Endothelial cell of umbilical vein (primary cell): ENCODE data around the gene KCNE5. TPM values are rescaled to one million over a fixed set of nuclear protein-coding genes. Genes with fewer than 3 reads are reported as not detected.

Source experiments
- BruUV-seq: library from RNA; stranded (reverse); fragments of 400-500 nt; replicated peaks from 2 replicates; lab custom pipeline; 2021; lab: Mats Ljungman, UMichigan
- CTCF ChIA-PET: fragments of 300-600, 350-600 bp; sonication (Branson Sonifier 250); formaldehyde crosslinking; loops from one replicate; lab custom pipeline; 2021; ENCODE audit warnings: antibody characterized with exemption, inconsistent platforms; lab: Charles Lee
- POLR2A ChIA-PET: fragments of 300-600, 350-600 bp; sonication (Branson Sonifier 250); formaldehyde crosslinking; loops from one replicate; lab custom pipeline; 2021; ENCODE audit warnings: antibody characterized with exemption, inconsistent platforms; lab: Charles Lee
- DNase-seq: peaks from one replicate; pipeline ENCODE4 v3.0.0-alpha.2; 2011; ENCODE audit warnings: low read depth, low spot score
- FAIRE-seq: peaks from 2 replicates; lab custom pipeline; 2011; peaks lifted over from hg19 to GRCh38; lab: Jason Lieb, UNC
- H2AFZ ChIP-seq: 2 replicates; pipeline ENCODE4 v1.6.0; 2012; ENCODE audit warnings: low read depth, low read length, control low read depth, inconsistent platforms
- H3K27ac ChIP-seq: 2 replicates; pipeline ENCODE4 v1.5.1; 2011; ENCODE audit warnings: low read depth, mild to moderate bottlenecking, control low read depth, low read length, moderate library complexity; ENCODE audit not compliant: insufficient read depth
- H3K27me3 ChIP-seq, 2 experiments: 2 replicates each; pipeline versions ENCODE4 v1.6.0 to v1.6.1; 2011; ENCODE audit warnings: low read length in 2 of 2, mixed read lengths in 1 of 2; ENCODE audit not compliant: control insufficient read depth in 2 of 2, insufficient read depth in 2 of 2
- H3K36me3 ChIP-seq, 2 experiments: 2 replicates in 1 of 2; 3 replicates in 1 of 2; pipeline ENCODE4 v1.5.1; 2011; ENCODE audit warnings: low read length in 2 of 2, mild to moderate bottlenecking in 1 of 2, moderate library complexity in 1 of 2; ENCODE audit not compliant: control insufficient read depth in 2 of 2, insufficient read depth in 2 of 2; ENCODE audit errors: extremely low read depth in 1 of 2
- H3K4me1 ChIP-seq: 3 replicates; pipeline ENCODE4 v1.5.1; 2011; ENCODE audit warnings: mild to moderate bottlenecking, low read length; ENCODE audit not compliant: control insufficient read depth, insufficient read depth; ENCODE audit errors: extremely low read depth
- H3K4me2 ChIP-seq: 2 replicates; pipeline ENCODE4 v1.6.1; 2011; ENCODE audit warnings: low read length, control low read depth, mixed read lengths; ENCODE audit not compliant: insufficient read depth
- H3K4me3 ChIP-seq, 3 experiments: fragments of 200-600 bp in 1 of 3; sonication (generic), shearing (Covaris generic) in 1 of 3; replicated peaks in 1 of 3; 2 replicates each; pipeline ENCODE4 v1.5.1; 2011 to 2016; ENCODE audit warnings: control low read depth in 3 of 3, low read length in 3 of 3, mild to moderate bottlenecking in 2 of 3, inconsistent platforms in 1 of 3, low read depth in 1 of 3, moderate library complexity in 1 of 3; ENCODE audit not compliant: insufficient read depth in 1 of 3
- H3K79me2 ChIP-seq: 2 replicates; pipeline ENCODE4 v1.6.0; 2012; ENCODE audit warnings: low read length, inconsistent platforms; ENCODE audit not compliant: control insufficient read depth, insufficient read depth
- H3K9ac ChIP-seq: replicated peaks from 2 replicates; pipeline ENCODE3; 2011; ENCODE audit warnings: low read length, control low read depth; ENCODE audit not compliant: insufficient read depth; ENCODE audit errors: extremely low read depth
- H3K9me1 ChIP-seq: replicated peaks from 3 replicates; pipeline ENCODE4 v1.6.0; 2011; ENCODE audit warnings: mild to moderate bottlenecking, low read length; ENCODE audit not compliant: control insufficient read depth, insufficient read depth; ENCODE audit errors: extremely low read depth
- H3K9me3 ChIP-seq: replicated peaks from 2 replicates; pipeline ENCODE4 v1.5.1; 2012; ENCODE audit warnings: low read length, inconsistent platforms; ENCODE audit not compliant: control insufficient read depth, insufficient read depth
- H4K20me1 ChIP-seq: replicated peaks from 2 replicates; pipeline ENCODE3; 2011; ENCODE audit warnings: mild to moderate bottlenecking, low read length; ENCODE audit not compliant: control insufficient read depth, insufficient read depth; ENCODE audit errors: extremely low read depth
- EZH2 ChIP-seq: IDR thresholded peaks from 2 replicates; pipeline ENCODE4 v1.6.1; 2012; ENCODE audit warnings: borderline replicate concordance, low read depth, mild to moderate bottlenecking, moderate library complexity, low read length, inconsistent platforms; ENCODE audit not compliant: severe bottlenecking
- FOS ChIP-seq: IDR thresholded peaks from 2 replicates; pipeline ENCODE4 v1.6.1; 2011; ENCODE audit warnings: mild to moderate bottlenecking, low read length, moderate library complexity, borderline replicate concordance; ENCODE audit not compliant: insufficient read depth
- GATA2 ChIP-seq: IDR thresholded peaks from 2 replicates; pipeline ENCODE4 v1.7.0; 2011; ENCODE audit warnings: low read depth, mild to moderate bottlenecking, moderate library complexity, mixed read lengths, low read length; ENCODE audit not compliant: insufficient read length, insufficient read depth
- JUN ChIP-seq: IDR thresholded peaks from 2 replicates; pipeline ENCODE4 v1.6.1; 2011; ENCODE audit warnings: borderline replicate concordance, low read depth; ENCODE audit not compliant: insufficient read length, insufficient read depth
- MYC ChIP-seq: IDR thresholded peaks from one replicate; pipeline ENCODE4 v1.6.1; 2011; ENCODE audit warnings: mild to moderate bottlenecking, low read depth, low read length
- POLR2A ChIP-seq: IDR thresholded peaks from 2 replicates; pipeline ENCODE4 v1.6.1; 2012; ENCODE audit warnings: low read depth, mild to moderate bottlenecking, control low read depth, low read length
- POLR2AphosphoS5 ChIP-seq: IDR thresholded peaks from 2 replicates; pipeline ENCODE4 v1.6.1; 2012; ENCODE audit warnings: low read depth, mild to moderate bottlenecking, control low read depth, low read length, moderate library complexity; ENCODE audit not compliant: insufficient read depth
- dilution Hi-C: fragments of 300-500 bp; cut with MboI; formaldehyde crosslinking; loops from one replicate; pipeline ENCODE4 v1.15.0; 2019; ENCODE audit warnings: low sequenced_read_pairs; ENCODE audit not compliant: extremely low pct_ligation_motif_present
- intact Hi-C: fragments of 100-400 bp; cut with micrococcal nuclease; formaldehyde crosslinking; loops from one replicate; pipeline ENCODE4 v1.10.0; 2022
- polyA plus RNA-seq, 4 experiments: library from polyadenylated mRNA; depleted of rRNA in 3 of 4; stranded (reverse) in 3 of 4; unstranded in 1 of 4; fragments of >200 nt; gene quantifications; 2 replicates each; pipeline versions ENCODE4 v1.2.1 to v1.2.3, GENCODE V29; 2011 to 2012; ENCODE audit warnings: missing spikeins in 1 of 4
- total RNA-seq: library from RNA; stranded (reverse); gene quantifications from 2 replicates; pipeline ENCODE4 v1.2.3, GENCODE V29; 2021
- TF ChIP-seq, protein P1 (sequence below), 2 donors: IDR thresholded peaks; 1 replicate in 1 of 2; 2 replicates in 1 of 2; pipeline ENCODE4 v1.5.1; 2011; ENCODE audit warnings: low read length in 2 of 2, mild to moderate bottlenecking in 2 of 2, moderate library complexity in 2 of 2, control low read depth in 1 of 2, inconsistent platforms in 1 of 2, low read depth in 1 of 2; ENCODE audit not compliant: insufficient read depth in 1 of 2; ENCODE audit errors: extremely low read depth in 1 of 2
- TF ChIP-seq, protein P2 (sequence below): IDR thresholded peaks from 2 replicates; pipeline ENCODE4 v1.6.1; 2011; ENCODE audit not compliant: insufficient read depth, insufficient read length

KCNE5 gene
- total and polyA plus RNA-seq, 2 donors (not counting 3 experiments of a cell fraction or from before 2014, with no cell fraction given) = 0.15 to 0.31 TPM

DNA sequence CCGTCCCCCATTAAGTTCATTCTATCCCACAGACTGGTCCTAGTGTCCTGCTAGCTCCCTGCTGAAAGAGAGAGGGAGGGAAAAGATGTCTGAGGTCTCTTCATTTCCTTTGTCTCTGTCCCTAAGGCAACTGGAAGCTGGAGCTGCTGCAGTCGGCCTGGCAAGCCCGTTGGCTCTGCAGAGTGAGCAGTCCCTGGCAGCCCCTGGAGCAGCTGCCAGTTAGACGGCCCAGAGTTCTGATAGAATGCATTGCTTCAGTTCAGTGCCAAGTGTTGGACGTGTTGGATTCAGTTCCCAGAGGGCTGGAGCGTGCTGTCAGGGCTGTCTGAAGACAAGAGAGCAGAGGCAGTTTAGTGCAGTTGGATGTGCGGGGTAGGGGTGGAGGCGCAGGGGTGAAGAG, 975 bp downstream of the KCNE5 start:
- intact Hi-C loops = no loop called here
- POLR2A ChIA-PET = no interaction called here
- BruUV-seq = no TSS peak

DNA sequence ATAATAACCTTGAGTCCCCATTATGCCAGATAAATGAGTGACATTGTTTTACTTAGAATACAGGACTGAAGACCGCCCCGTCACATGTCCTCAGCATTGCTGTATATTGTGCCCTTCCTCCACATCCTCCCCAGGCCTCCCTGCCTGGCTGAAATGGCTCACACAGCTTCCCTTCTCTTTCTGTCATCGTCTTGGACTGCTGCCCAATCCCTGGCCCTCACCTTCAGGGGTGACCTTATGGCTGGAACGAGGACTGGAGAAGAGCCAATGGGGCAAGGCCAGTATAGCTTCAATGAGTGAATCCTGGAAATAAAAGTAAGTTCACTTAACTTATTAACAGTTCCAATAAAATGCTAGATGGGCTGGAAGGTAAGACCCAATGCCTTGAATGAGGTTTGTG, 2.7 kb downstream of the KCNE5 start:
- Histone ChIP-seq H3K9me3 (no peaks in the 10 kb centered on the region), H3K9ac (no peak overlapping the region), H2AFZ (no peak overlapping the region), H3K27me3 (no peaks in the 10 kb centered on the region), H3K27ac (no peak overlapping the region), H3K79me2 (no peaks in the 10 kb centered on the region), H3K36me3 (no peaks in the 10 kb centered on the region), H4K20me1 (no peaks in the 10 kb centered on the region), H3K4me1 (no peaks in the 10 kb centered on the region), H3K4me3 (no peak overlapping the region), H3K9me1 (no peaks in the 10 kb centered on the region), H3K4me2 (no peak overlapping the region)
- ChIA-PET CTCF (interaction anchor here (1.3 kb wide), 1 partner anchor 85 kb away, joined by 3 read pairs; no protein-coding TSS in a partner anchor), POLR2A (no interaction called here)
- DNase-seq = no peak
- intact Hi-C loops = no loop called here
- no TSS peak for BruUV-seq
- dilution Hi-C loops = no loop called here
- no peak for TF ChIP-seq JUN
- no peak for TF ChIP-seq FOS
- TF ChIP-seq POLR2A = no peak
- TF ChIP-seq POLR2AphosphoS5 = no peak
- no peak for TF ChIP-seq MYC
- TF ChIP-seq, protein P1, sequence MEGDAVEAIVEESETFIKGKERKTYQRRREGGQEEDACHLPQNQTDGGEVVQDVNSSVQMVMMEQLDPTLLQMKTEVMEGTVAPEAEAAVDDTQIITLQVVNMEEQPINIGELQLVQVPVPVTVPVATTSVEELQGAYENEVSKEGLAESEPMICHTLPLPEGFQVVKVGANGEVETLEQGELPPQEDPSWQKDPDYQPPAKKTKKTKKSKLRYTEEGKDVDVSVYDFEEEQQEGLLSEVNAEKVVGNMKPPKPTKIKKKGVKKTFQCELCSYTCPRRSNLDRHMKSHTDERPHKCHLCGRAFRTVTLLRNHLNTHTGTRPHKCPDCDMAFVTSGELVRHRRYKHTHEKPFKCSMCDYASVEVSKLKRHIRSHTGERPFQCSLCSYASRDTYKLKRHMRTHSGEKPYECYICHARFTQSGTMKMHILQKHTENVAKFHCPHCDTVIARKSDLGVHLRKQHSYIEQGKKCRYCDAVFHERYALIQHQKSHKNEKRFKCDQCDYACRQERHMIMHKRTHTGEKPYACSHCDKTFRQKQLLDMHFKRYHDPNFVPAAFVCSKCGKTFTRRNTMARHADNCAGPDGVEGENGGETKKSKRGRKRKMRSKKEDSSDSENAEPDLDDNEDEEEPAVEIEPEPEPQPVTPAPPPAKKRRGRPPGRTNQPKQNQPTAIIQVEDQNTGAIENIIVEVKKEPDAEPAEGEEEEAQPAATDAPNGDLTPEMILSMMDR (IDR thresholded peaks at IDR 0.05; ENCODE audit: extremely low read depth in 1 of 2, insufficient read depth in 1 of 2, low read depth in 1 of 2, low read length in 2 of 2) = no peak
- TF ChIP-seq, protein P2, sequence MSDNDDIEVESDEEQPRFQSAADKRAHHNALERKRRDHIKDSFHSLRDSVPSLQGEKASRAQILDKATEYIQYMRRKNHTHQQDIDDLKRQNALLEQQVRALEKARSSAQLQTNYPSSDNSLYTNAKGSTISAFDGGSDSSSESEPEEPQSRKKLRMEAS = no peak
- no peak for TF ChIP-seq GATA2
- no peak for TF ChIP-seq EZH2
- no peak for FAIRE-seq

More for the DNA sequence above, 975 bp downstream of the KCNE5 start:
- H3K27ac ChIP-seq = no peak overlapping the region
- H4K20me1 ChIP-seq = no peaks in the 10 kb centered on the region
- FAIRE-seq (no peak), DNase-seq (no peak)
- H3K27me3 ChIP-seq = no peaks in the 10 kb centered on the region
- no peak overlapping the region for H3K4me3 ChIP-seq
- H3K4me1 ChIP-seq = peaks cover under 1% of the 10 kb centered on the region
- dilution Hi-C loops = no loop called here
- no peaks in the 10 kb centered on the region for H3K36me3 ChIP-seq
- TF ChIP-seq EZH2 = no peak
- TF ChIP-seq, protein P2 = no peak
- H3K9me1 ChIP-seq = no peaks in the 10 kb centered on the region
- no peaks in the 10 kb centered on the region for H3K9me3 ChIP-seq
- no peak overlapping the region for H3K9ac ChIP-seq
- H3K79me2 ChIP-seq = no peaks in the 10 kb centered on the region
- CTCF ChIA-PET = interaction anchor here (0.9 to 1.3 kb wide), 3 partner anchors 138 to 142 kb away, joined by 3 to 8 read pairs (median 4); partner anchors contain the start of gene GUCY2F
- H3K4me2 ChIP-seq = no peak overlapping the region
- H2AFZ ChIP-seq = no peak overlapping the region
